Activated T-helper 1 cell treated with anti-CD3 and anti-CD28 coated beads, Interleukin-12 subunit alpha, Interleukin-12 subunit beta, Interleukin-2, Interleukin-4 antibody, amounts not matched to agents 30 ng/mL and 10 ng/mL and 1 ng/mL, durations not matched to agents 14 hours and 24 hours and 36 hours (primary cell): Measurements from ENCODE around the gene TEDC1. TPM values are rescaled to one million over a fixed set of nuclear protein-coding genes. Genes with fewer than 3 reads are reported as not detected.

Source experiments
- DNase-seq: peaks from one replicate; pipeline ENCODE4 v3.0.0; 2021; ENCODE audit warnings: low spot score
- H3K27ac Mint-ChIP-seq: one replicate; pipeline ENCODE4 v1.8.0; 2021; ENCODE audit warnings: mild to moderate bottlenecking, mixed read lengths
- H3K27me3 Mint-ChIP-seq: one replicate; pipeline ENCODE4 v1.8.0; 2022; ENCODE audit warnings: mild to moderate bottlenecking, moderate library complexity, mixed read lengths; ENCODE audit not compliant: insufficient read depth
- H3K36me3 Mint-ChIP-seq: one replicate; pipeline ENCODE4 v1.8.0; 2021; ENCODE audit warnings: low read depth, mixed read lengths
- H3K4me1 Mint-ChIP-seq: one replicate; pipeline ENCODE4 v1.8.0; 2021; ENCODE audit warnings: low read depth, mixed read lengths
- H3K4me3 Mint-ChIP-seq: one replicate; pipeline ENCODE4 v1.8.0; 2021; ENCODE audit warnings: mild to moderate bottlenecking, moderate library complexity, mixed read lengths
- H3K9me3 Mint-ChIP-seq: one replicate; pipeline ENCODE4 v1.8.0; 2021; ENCODE audit warnings: mixed read lengths
- intact Hi-C: fragments of 100-400 bp; cut with micrococcal nuclease; formaldehyde crosslinking; loops from one replicate; pipeline ENCODE4 v1.15.1; 2024
- total RNA-seq: library from RNA; stranded (reverse); gene quantifications from 2 replicates; pipeline ENCODE4 v1.2.3, GENCODE V29; 2022

The TEDC1 gene
- total RNA-seq, 1 donor from 2014 or later, result 46.1 TPM

GRCh38 chr14:105480199-105480746 is 10.8 kb upstream of the TEDC1 start:
- peaks cover 22% of the 10 kb centered on the region for H3K27me3 Mint-ChIP-seq
- no peaks in the 10 kb centered on the region for H3K9me3 Mint-ChIP-seq
- intact Hi-C loops, result loop anchor here (2.0 to 10.0 kb wide), 3 partner anchors 49 to 535 kb away; partner anchors contain the start of gene BTBD6
- H3K4me3 Mint-ChIP-seq, result no peak overlapping the region
- H3K36me3 Mint-ChIP-seq, result peaks cover 2% of the 10 kb centered on the region
- peaks cover 24% of the 10 kb centered on the region for H3K4me1 Mint-ChIP-seq
- no peak for DNase-seq
- peak overlapping the region; percentile 94 for H3K27ac Mint-ChIP-seq

DNA sequence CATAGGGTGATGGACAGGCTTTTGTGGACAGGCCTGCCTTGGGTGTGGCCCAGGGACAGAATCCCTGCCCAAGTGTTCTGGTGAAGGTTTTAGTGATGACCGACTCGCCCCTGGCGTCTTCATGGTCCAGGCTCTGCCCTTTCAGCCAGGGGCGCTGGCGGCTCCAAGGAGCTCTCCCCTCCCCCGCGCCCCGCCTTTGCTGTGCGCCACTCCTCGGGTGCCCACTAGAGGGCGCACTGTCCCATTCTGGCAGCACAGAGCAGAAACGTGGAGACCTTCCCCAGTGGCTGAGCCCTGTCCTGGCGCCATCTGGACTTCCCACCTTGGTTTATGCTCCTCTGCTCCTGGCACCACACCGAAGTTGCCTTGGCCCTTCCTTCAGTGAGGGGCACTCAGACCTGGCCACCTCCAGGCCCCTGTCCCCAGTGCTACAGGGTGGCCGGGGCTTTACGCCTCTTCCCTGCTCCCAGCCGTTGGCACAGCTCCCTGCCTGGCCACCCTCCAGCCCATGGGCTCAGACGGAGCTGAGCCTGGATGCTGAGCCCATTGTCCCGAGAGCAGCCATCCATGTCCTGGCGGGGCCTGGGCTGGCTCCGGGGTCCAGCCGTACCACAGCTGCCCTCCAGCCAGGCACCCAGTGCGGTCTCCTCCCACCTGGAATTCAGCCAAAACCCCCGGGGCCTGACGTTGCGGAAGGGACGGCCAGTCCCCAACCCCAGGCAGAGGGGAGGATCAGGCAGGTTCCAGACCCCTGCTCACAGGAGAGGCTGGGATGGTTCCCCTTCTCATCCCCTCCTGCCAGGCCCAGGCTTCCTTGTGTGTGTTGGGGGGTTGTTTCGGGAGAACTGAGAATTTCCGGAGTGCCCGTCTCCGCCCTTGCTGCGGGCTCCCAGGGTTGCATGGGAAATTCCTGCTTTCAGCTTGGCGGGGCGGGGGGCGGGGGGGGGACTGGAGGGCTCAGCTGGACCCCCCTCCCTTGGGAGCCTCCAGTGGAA is 9.9 kb upstream of the TEDC1 start:
- Mint-ChIP-seq H3K9me3 (no peaks in the 10 kb centered on the region), H3K36me3 (peaks cover 2% of the 10 kb centered on the region), H3K4me3 (peak overlapping the region; percentile 65), H3K27ac (peak overlapping the region; percentile 98), H3K27me3 (peaks cover 22% of the 10 kb centered on the region), H3K4me1 (peaks cover 30% of the 10 kb centered on the region)
- intact Hi-C loops, result loop anchor here (2.0 to 10.0 kb wide), 3 partner anchors 48 to 534 kb away; partner anchors contain the start of gene BTBD6
- DNase-seq, result peak; percentile 86

- intact Hi-C loops, result loop anchor here (1.0 to 10.0 kb wide), 4 partner anchors 9 to 533 kb away; partner anchors contain the start of genes BTBD6 and TEDC1
- Mint-ChIP-seq H3K4me1 (peaks cover 30% of the 10 kb centered on the region), H3K27me3 (peaks cover 18% of the 10 kb centered on the region), H3K4me3 (peak overlapping the region; percentile 64), H3K9me3 (no peaks in the 10 kb centered on the region), H3K36me3 (peaks cover 2% of the 10 kb centered on the region), H3K27ac (peak overlapping the region; percentile 98)
- DNase-seq, result peak; percentile 91
Measured at GRCh38 chr14:105481886-105482457, 9.1 kb upstream of the TEDC1 start.

DNA sequence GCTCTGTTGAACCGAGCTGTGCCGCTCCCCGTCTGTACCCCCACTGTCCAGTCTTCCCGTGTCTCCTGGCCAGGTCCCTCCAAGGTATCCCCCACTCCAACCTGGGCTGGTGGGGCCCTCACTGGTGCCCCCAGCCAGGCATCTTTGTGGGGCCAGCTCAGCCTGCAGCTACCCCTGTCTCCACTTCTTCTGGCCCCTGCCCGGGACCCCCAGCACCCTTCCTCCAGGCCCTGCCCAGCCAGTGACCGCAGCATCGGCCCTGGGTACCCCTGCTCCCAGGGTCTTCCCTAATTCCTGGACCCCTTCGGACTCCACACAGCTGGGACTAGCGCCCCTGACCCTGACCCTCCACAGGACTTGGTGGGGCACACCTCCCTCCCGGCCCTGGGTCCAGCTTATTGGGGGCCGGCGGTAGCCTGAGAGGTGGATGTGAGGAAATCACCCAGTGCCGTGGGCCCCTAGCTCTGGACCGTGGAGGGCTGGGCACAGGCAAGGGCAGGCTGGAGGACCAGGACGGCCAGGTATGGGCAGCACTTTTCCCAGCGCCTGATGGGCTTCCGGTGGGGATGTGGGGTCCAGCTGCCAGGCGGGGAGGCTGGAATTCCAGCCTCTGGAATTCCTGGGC is 8.4 kb upstream of the TEDC1 start:
- Mint-ChIP-seq H3K36me3 (no peaks in the 10 kb centered on the region), H3K27me3 (peaks cover 14% of the 10 kb centered on the region), H3K4me3 (peak overlapping the region; percentile 64), H3K9me3 (no peaks in the 10 kb centered on the region), H3K4me1 (peaks cover 30% of the 10 kb centered on the region), H3K27ac (peak overlapping the region; percentile 98)
- DNase-seq, result no peak
- intact Hi-C loops, result loop anchor here (1.0 to 10.0 kb wide), 2 partner anchors 9 to 238 kb away; partner anchors contain the start of genes BTBD6 and TEDC1

DNA sequence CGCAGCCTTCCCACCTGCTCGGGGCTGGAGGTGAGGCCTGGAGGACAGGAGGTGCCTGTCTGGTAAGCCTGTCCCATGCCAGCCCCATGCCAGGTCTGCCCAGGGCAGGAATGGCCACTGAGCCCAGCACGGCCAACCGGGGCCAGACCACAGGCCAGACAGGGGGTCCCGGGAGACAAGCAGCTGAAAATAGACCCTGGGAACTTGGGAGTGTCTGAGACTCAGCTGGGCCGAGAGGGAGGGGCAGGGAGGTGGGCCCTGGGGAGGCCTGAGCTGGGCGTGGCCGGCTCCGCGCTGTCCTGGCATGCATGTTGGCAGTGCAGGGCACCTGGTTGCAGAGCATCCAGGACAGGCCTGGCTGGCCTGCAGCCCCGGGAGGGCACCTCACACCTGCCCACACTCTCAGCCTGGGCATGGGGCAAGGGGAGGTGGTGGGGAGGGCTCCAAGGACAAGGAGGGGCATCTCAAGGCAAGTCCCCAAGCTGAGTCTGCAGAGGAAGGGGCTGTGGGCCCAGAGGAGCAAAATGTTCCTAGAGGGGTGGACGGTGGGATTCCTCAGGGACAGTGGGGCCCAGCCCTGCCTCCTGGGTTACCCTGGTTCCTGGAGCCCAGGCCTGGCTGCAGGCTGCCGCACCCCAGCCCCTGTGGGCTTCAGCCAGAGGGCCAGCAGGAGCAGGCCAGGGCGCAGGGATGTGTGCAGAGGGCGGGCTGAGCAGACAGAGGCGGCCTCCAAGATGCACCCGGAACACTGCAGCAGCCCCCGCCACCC is 7.6 kb upstream of the TEDC1 start:
- Mint-ChIP-seq H3K9me3 (no peaks in the 10 kb centered on the region), H3K27me3 (peaks cover 14% of the 10 kb centered on the region), H3K4me3 (no peak overlapping the region), H3K36me3 (no peaks in the 10 kb centered on the region), H3K27ac (peak overlapping the region; percentile 29), H3K4me1 (peaks cover 30% of the 10 kb centered on the region)
- DNase-seq, result no peak
- intact Hi-C loops, result loop anchor here (10.0 kb wide), 1 partner anchor 239 kb away; the partner anchor contains the start of gene BTBD6

- Mint-ChIP-seq H3K27ac (peak overlapping the region; percentile 91), H3K4me3 (peak overlapping the region; percentile 32), H3K9me3 (no peaks in the 10 kb centered on the region), H3K27me3 (peaks cover 14% of the 10 kb centered on the region), H3K4me1 (peaks cover 34% of the 10 kb centered on the region), H3K36me3 (no peaks in the 10 kb centered on the region)
- intact Hi-C loops, result loop anchor here (10.0 kb wide), 1 partner anchor 240 kb away; the partner anchor contains the start of gene BTBD6
- peak; percentile 48 for DNase-seq
Measured at GRCh38 chr14:105484069-105484996, 6.7 kb upstream of the TEDC1 start.

GRCh38 chr14:105484997-105485393 is 6.1 kb upstream of the TEDC1 start:
- no peak overlapping the region for H3K4me3 Mint-ChIP-seq
- H3K4me1 Mint-ChIP-seq, result peaks cover 38% of the 10 kb centered on the region
- no peaks in the 10 kb centered on the region for H3K36me3 Mint-ChIP-seq
- H3K27me3 Mint-ChIP-seq, result peaks cover 10% of the 10 kb centered on the region
- intact Hi-C loops, result loop anchor here (10.0 kb wide), 1 partner anchor 240 kb away; the partner anchor contains the start of gene BTBD6
- DNase-seq, result no peak
- H3K27ac Mint-ChIP-seq, result no peak overlapping the region
- H3K9me3 Mint-ChIP-seq, result no peaks in the 10 kb centered on the region

DNA sequence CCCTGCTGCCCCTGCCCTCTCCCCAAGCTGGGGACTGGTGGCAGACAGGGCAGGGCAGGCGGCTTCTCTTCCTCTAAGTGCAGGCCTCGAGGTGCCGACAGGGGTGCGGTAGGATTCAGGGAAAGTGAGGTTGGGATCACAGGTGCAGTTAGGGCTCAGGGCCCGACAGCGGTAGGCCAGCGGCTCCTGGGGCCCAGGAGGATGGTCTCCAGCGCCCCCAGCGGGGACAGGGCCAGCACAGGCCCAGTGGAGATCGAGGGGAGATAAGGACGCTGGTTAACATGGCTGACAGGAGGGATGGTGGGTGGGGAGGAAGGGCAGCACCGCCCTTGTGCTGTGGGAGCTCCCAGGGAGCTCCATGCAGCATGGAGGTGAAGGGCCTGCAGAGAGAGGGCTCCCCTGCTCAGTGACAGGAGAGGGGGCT is 5.3 kb upstream of the TEDC1 start:
- Mint-ChIP-seq H3K27me3 (peaks cover 4% of the 10 kb centered on the region), H3K36me3 (no peaks in the 10 kb centered on the region), H3K27ac (peak overlapping the region; percentile 48), H3K4me3 (peak overlapping the region; percentile 34), H3K4me1 (peaks cover 37% of the 10 kb centered on the region), H3K9me3 (no peaks in the 10 kb centered on the region)
- no peak for DNase-seq
- intact Hi-C loops, result loop anchor here (10.0 kb wide), 1 partner anchor 241 kb away; the partner anchor contains the start of gene BTBD6

GRCh38 chr14:105486163-105486973 is 4.7 kb upstream of the TEDC1 start, which contains the start of gene CRIP1:
TSS of gene CRIP1 (plus strand) at chr14:105486886. CDS start at chr14:105487260, 374 bp downstream.
- DNase-seq, result no peak
- H3K4me3 Mint-ChIP-seq, result peak within 1 kb of the TSS; percentile 85
- intact Hi-C loops, result loop anchor here (10.0 kb wide), 1 partner anchor 242 kb away; the partner anchor contains the start of gene BTBD6
- H3K27me3 Mint-ChIP-seq, result peaks cover 2% of the 10 kb centered on the region
- H3K9me3 Mint-ChIP-seq, result no peaks in the 10 kb centered on the region
- peak within 1 kb of the TSS; percentile 88 for H3K27ac Mint-ChIP-seq
- H3K4me1 Mint-ChIP-seq, result peaks cover 32% of the 10 kb centered on the region
- H3K36me3 Mint-ChIP-seq, result no peaks in the 10 kb centered on the region

- H3K27ac Mint-ChIP-seq, result no peak overlapping the region
- peaks cover 2% of the 10 kb centered on the region for H3K27me3 Mint-ChIP-seq
- no peaks in the 10 kb centered on the region for H3K36me3 Mint-ChIP-seq
- peak overlapping the region; percentile 53 for H3K4me3 Mint-ChIP-seq
- no peaks in the 10 kb centered on the region for H3K9me3 Mint-ChIP-seq
- peak; percentile 41 for DNase-seq
- intact Hi-C loops, result loop anchor here (10.0 kb wide), 1 partner anchor 242 kb away; the partner anchor contains the start of gene BTBD6
- H3K4me1 Mint-ChIP-seq, result peaks cover 27% of the 10 kb centered on the region
Measured at GRCh38 chr14:105486974-105487448, 4.0 kb upstream of the TEDC1 start.
